Epithelial cell of proximal tubule (primary cell): ENCODE data around the gene GAS7. TPM values are rescaled to one million over a fixed set of nuclear protein-coding genes. Genes with fewer than 3 reads are reported as not detected.

Experiments used
- DNase-seq: peaks from one replicate; pipeline ENCODE4 v3.0.0-alpha.2; 2011; ENCODE audit warnings: low read depth
- H3K4me3 ChIP-seq: 2 replicates; pipeline ENCODE4 v1.5.1; 2011; ENCODE audit warnings: low read depth, mild to moderate bottlenecking, low read length
- CTCF ChIP-seq: conservative IDR thresholded peaks from 2 replicates; pipeline ENCODE4 v1.5.1; 2012; ENCODE audit warnings: low read depth, mild to moderate bottlenecking, low read length
- total RNA-seq: library from RNA; depleted of rRNA; stranded (reverse); fragments of >200 nt; gene quantifications from 2 replicates; pipeline ENCODE4 v1.2.3, GENCODE V29; 2015

GAS7 gene
- total RNA-seq, 1 donor from 2014 or later: 2.5 TPM

- H3K4me3 ChIP-seq: no peak overlapping the region
- TF ChIP-seq CTCF: no peak
- no peak for DNase-seq
These were observed 71.5 kb downstream of the GAS7 start for GRCh38 chr17:10126616-10127501.

GRCh38 chr17:10126276-10126615 lies 72.2 kb downstream of the GAS7 start:
- no peak for DNase-seq
- no peak for TF ChIP-seq CTCF
- H3K4me3 ChIP-seq: no peak overlapping the region

GRCh38 chr17:10125531-10126275 lies 72.7 kb downstream of the GAS7 start:
- no peak for TF ChIP-seq CTCF
- H3K4me3 ChIP-seq: no peak overlapping the region
- no peak for DNase-seq

- no peak for TF ChIP-seq CTCF
- no peak for DNase-seq
- H3K4me3 ChIP-seq: no peak overlapping the region
These were observed 75.3 kb downstream of the GAS7 start for GRCh38 chr17:10123093-10123492.

- H3K4me3 ChIP-seq: no peak overlapping the region
- DNase-seq: no peak
- TF ChIP-seq CTCF: no peak
These were observed 76.3 kb downstream of the GAS7 start for GRCh38 chr17:10121971-10122707.

- no peak for TF ChIP-seq CTCF
- DNase-seq: no peak
- no peak overlapping the region for H3K4me3 ChIP-seq
These were observed 77.7 kb downstream of the GAS7 start for GRCh38 chr17:10120749-10121148.
